ENCODE data around the gene MORN2. TPM values are rescaled to one million over a fixed set of nuclear protein-coding genes. Genes with fewer than 3 reads are reported as not detected.

Gene MORN2
- polyA plus RNA-seq, 1 donor from 2014 or later: 116 TPM

DNA sequence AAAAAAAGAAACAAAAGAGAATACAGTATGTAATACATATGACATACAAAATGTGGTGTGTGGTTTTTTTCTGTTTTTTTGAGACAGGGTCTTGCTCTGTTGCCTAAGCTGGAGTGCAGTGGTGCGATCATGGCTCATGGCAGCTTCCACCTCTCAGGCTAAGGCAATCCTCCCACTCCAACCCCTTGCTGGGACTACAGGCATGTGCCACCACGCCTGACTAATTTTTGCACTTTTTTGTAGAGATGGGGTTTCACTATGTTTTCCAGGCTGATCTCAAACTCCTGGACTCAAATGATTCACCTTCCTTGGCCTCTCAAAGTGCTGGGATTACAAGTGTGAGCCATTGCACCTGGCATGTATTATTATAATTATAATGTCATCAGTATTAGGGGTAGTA lies 39.0 kb upstream of the MORN2 start:
- Histone ChIP-seq H3F3A (ENCODE audit: insufficient read depth, low read length, poor library complexity, severe bottlenecking) (no peaks in the 10 kb centered on the region), H3K9me3 (ENCODE audit: low read length) (no peaks in the 10 kb centered on the region), H3K4me2 (ENCODE audit: low read length) (no peak overlapping the region), H3K9me2 (ENCODE audit: insufficient read depth, low read length) (no peaks in the 10 kb centered on the region), H3K27ac (ENCODE audit: low read length) (no peak overlapping the region), H3K79me2 (replicated peaks; ENCODE audit: insufficient read depth, low read length) (no peaks in the 10 kb centered on the region), H3K27me3 (ENCODE audit: insufficient read depth, low read depth, low read length) (no peaks in the 10 kb centered on the region), H3K4me3 (ENCODE audit: low read length) (no peak overlapping the region), H2AFZ (ENCODE audit: low read depth, low read length) (no peak overlapping the region), H3K9ac (ENCODE audit: low read length) (no peak overlapping the region), H3K36me3 (ENCODE audit: insufficient read depth, low read length) (peaks cover 8% of the 10 kb centered on the region), H4K20me1 (ENCODE audit: insufficient read depth) (no peaks in the 10 kb centered on the region)
- TF ChIP-seq TAF1 (IDR thresholded peaks at IDR 0.05; ENCODE audit: low read depth): no peak
- no peak for TF ChIP-seq MXI1 (conservative IDR thresholded peaks at IDR 0.05; ENCODE audit: poor library complexity, severe bottlenecking)
- no peak for TF ChIP-seq SMC3 (conservative IDR thresholded peaks at IDR 0.05; ENCODE audit: poor library complexity)
- TF ChIP-seq EP300 (conservative IDR thresholded peaks at IDR 0.05; ENCODE audit: poor library complexity, severe bottlenecking): no peak
- TF ChIP-seq EZH2 (IDR thresholded peaks at IDR 0.05; ENCODE audit: borderline replicate concordance, insufficient read depth, low read length, poor library complexity, severe bottlenecking): no peak
- TF ChIP-seq REST (IDR thresholded peaks at IDR 0.05; ENCODE audit: borderline replicate concordance): no peak
- no peak for TF ChIP-seq RAD21 (conservative IDR thresholded peaks at IDR 0.05)
- TF ChIP-seq POLR2AphosphoS5 (IDR thresholded peaks at IDR 0.05): no peak
- TF ChIP-seq CTCF (IDR thresholded peaks at IDR 0.05; ENCODE audit: poor library complexity, severe bottlenecking): no peak

DNA sequence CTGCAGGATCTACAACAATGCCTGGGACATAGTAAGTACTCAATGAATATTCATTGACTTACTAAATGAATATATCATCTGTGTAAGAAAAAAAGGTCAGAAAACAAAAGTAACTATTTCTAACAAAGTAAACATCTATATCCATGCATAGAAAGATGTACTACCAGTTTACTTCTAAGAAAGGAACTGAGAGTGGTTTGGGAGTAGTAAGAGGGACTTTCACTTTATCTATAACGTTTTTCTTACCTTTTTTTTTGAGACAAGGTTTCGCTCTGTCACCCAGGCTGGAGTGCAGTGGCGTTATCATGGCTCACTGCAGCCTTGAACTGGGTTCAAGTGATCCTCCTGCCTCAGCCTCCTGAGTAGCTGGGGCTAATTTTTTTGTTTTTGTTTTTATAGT lies 25.7 kb upstream of the MORN2 start:
- no peak overlapping the region for H3K27ac ChIP-seq (ENCODE audit: low read length)
- H3K79me2 ChIP-seq (replicated peaks; ENCODE audit: insufficient read depth, low read length): no peaks in the 10 kb centered on the region
- H3K4me2 ChIP-seq (ENCODE audit: low read length): no peak overlapping the region
- TF ChIP-seq TAF1 (IDR thresholded peaks at IDR 0.05; ENCODE audit: low read depth) (no peak), MXI1 (conservative IDR thresholded peaks at IDR 0.05; ENCODE audit: poor library complexity, severe bottlenecking) (no peak), EZH2 (IDR thresholded peaks at IDR 0.05; ENCODE audit: borderline replicate concordance, insufficient read depth, low read length, poor library complexity, severe bottlenecking) (no peak), REST (IDR thresholded peaks at IDR 0.05; ENCODE audit: borderline replicate concordance) (no peak), RAD21 (conservative IDR thresholded peaks at IDR 0.05) (no peak), EP300 (conservative IDR thresholded peaks at IDR 0.05; ENCODE audit: poor library complexity, severe bottlenecking) (no peak), CTCF (IDR thresholded peaks at IDR 0.05; ENCODE audit: poor library complexity, severe bottlenecking) (no peak), POLR2AphosphoS5 (IDR thresholded peaks at IDR 0.05) (no peak), SMC3 (conservative IDR thresholded peaks at IDR 0.05; ENCODE audit: poor library complexity) (no peak)
- no peaks in the 10 kb centered on the region for H3F3A ChIP-seq (ENCODE audit: insufficient read depth, low read length, poor library complexity, severe bottlenecking)
- no peaks in the 10 kb centered on the region for H3K9me2 ChIP-seq (ENCODE audit: insufficient read depth, low read length)
- no peak overlapping the region for H3K4me3 ChIP-seq (ENCODE audit: low read length)
- H4K20me1 ChIP-seq (ENCODE audit: insufficient read depth): no peaks in the 10 kb centered on the region
- no peak overlapping the region for H3K9ac ChIP-seq (ENCODE audit: low read length)
- H3K9me3 ChIP-seq (ENCODE audit: low read length): no peaks in the 10 kb centered on the region
- H3K27me3 ChIP-seq (ENCODE audit: insufficient read depth, low read depth, low read length): no peaks in the 10 kb centered on the region
- H3K36me3 ChIP-seq (ENCODE audit: insufficient read depth, low read length): peaks cover 21% of the 10 kb centered on the region
- no peak overlapping the region for H2AFZ ChIP-seq (ENCODE audit: low read depth, low read length)
